Measurements from ENCODE around the gene PPIB. TPM values are rescaled to one million over a fixed set of nuclear protein-coding genes. Genes with fewer than 3 reads are reported as not detected.
A peak's percentile ranks its signal among the peaks of the same experiment; 100 is the strongest.

PPIB gene
- total and polyA plus RNA-seq, 2 donors (not counting 1 experiment from before 2014, with no cell fraction given), result 108 to 176 TPM

GRCh38 chr15:64180235-64180824 lies 17.5 kb upstream of the PPIB start:
- Histone ChIP-seq H3K36me3 (replicated peaks in 1 of 2; ENCODE audit: control extremely low read depth in 1 of 2, control insufficient read depth in 1 of 2, extremely low read depth in 1 of 2, insufficient read depth in 2 of 2, low read length in 1 of 2) (peaks cover 0 to 21% of the 10 kb centered on the region in 2 experiments), H3K4me2 (replicated peaks; ENCODE audit: low read depth, low read length, poor library complexity, severe bottlenecking) (peak overlapping the region; percentile 56), H3K27ac (ENCODE audit: low read length in 2 of 2) (peak overlapping the region; percentile 72 to 94), H3K9me3 (ENCODE audit: control extremely low read depth in 1 of 3, control insufficient read depth in 2 of 3, insufficient read depth in 1 of 3, low read length in 2 of 3) (no peaks in the 10 kb centered on the region), H3K27me3 (replicated peaks in 1 of 4; ENCODE audit: control extremely low read depth in 1 of 4, control insufficient read depth in 3 of 4, insufficient read depth in 4 of 4, low read length in 3 of 4) (no peaks in the 10 kb centered on the region), H2AFZ (ENCODE audit: insufficient read depth, low read depth, low read length, poor library complexity, severe bottlenecking) (no peak overlapping the region), H3K79me2 (ENCODE audit: control insufficient read depth, insufficient read depth, low read length) (no peaks in the 10 kb centered on the region), H3K4me3 (ENCODE audit: control extremely low read depth in 1 of 5, extremely low read depth in 1 of 5, insufficient read depth in 1 of 5, low read depth in 2 of 5, low read length in 4 of 5) (peak overlapping the region in 3 of 5 experiments; percentile 16 to 33 (median 31)), H4K20me1 (ENCODE audit: control insufficient read depth, insufficient read depth, low read length, poor library complexity, severe bottlenecking) (no peaks in the 10 kb centered on the region), H3K4me1 (ENCODE audit: control insufficient read depth in 2 of 2, insufficient read depth in 2 of 2, low read length in 2 of 2) (peaks cover 23 to 24% of the 10 kb centered on the region in 2 donors), H3K9ac (ENCODE audit: low read length) (peak overlapping the region; percentile 46)
- H3K27ac Mint-ChIP-seq, result peak overlapping the region; percentile 86
- no peak for TF ChIP-seq CTCF (IDR thresholded peaks at IDR 0.05)
- TF ChIP-seq EZH2 (IDR thresholded peaks at IDR 0.05; ENCODE audit: borderline replicate concordance, insufficient read depth, low read depth, low read length, poor library complexity, severe bottlenecking), result no peak
- intact Hi-C loops (cut with micrococcal nuclease), result loop anchor here (1.0 kb wide), 2 partner anchors 17 to 27 kb away; partner anchors contain the start of gene PPIB
- DNase-seq, result peak; percentile 91
- ATAC-seq (ENCODE audit: low read depth), result peak; percentile 99
- H3K4me3 Mint-ChIP-seq, result peak overlapping the region; percentile 74
- WGBS (ENCODE audit: insufficient coverage), result 50% methylated on average over 1 of the region's 8 CpGs
- POLR2A ChIA-PET, result interaction anchor here (0.7 kb wide), 1 partner anchor 27 kb away, joined by 3 read pairs; no protein-coding TSS in a partner anchor
- no peaks in the 10 kb centered on the region for H3K9me3 Mint-ChIP-seq (ENCODE audit: insufficient read depth)
- no peaks in the 10 kb centered on the region for H3K27me3 Mint-ChIP-seq
- peaks cover 25% of the 10 kb centered on the region for H3K4me1 Mint-ChIP-seq
- CTCF ChIA-PET, result interaction anchor here (0.9 to 1.9 kb wide), 3 partner anchors 15 to 30 kb away, joined by 3 to 9 read pairs (median 9); no protein-coding TSS in a partner anchor

All from B cell (primary cell).